ENCODE measurements around the gene CDCA5.

The CDCA5 gene

DNA sequence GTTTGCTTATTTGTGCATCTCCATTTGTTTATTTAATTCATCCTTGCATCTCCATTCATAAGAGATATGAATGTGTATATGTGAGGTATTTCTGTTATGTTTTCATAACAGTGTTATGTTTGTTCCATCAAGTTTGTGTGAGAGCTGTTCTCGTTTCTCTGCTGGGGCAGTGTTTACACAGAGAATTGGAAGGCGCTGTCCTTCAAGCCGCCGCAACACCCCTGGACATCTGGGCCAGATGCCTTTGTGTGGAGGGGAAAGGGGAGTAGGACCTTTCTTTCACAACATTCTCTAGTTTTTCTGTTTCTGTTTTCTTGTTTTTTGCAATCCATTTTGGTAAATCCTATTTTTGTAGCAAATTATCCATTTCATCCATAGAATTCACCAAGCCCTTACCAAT, 20.8 kb upstream of the CDCA5 start:
- no peak for DNase-seq

DNA sequence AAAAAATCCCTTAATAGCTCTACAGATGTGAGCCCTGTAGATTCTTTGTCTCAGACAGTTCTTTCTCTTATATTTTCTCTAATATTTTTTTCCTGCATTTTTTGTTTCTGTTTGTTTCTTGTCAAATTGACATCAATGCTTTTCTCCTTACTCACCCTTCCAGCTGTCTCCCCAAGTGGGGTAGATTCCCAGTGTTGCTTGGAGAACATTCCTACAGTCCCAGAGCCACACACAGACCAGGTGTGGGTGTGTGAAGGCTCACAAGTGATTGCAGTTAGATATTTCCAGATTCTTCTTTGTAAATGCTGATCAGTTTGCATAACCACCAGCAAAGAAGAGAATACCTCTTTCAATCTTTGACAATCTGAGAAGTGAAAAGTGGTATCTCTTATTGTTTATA, 19.6 kb upstream of the CDCA5 start:
- DNase-seq, result no peak

DNA sequence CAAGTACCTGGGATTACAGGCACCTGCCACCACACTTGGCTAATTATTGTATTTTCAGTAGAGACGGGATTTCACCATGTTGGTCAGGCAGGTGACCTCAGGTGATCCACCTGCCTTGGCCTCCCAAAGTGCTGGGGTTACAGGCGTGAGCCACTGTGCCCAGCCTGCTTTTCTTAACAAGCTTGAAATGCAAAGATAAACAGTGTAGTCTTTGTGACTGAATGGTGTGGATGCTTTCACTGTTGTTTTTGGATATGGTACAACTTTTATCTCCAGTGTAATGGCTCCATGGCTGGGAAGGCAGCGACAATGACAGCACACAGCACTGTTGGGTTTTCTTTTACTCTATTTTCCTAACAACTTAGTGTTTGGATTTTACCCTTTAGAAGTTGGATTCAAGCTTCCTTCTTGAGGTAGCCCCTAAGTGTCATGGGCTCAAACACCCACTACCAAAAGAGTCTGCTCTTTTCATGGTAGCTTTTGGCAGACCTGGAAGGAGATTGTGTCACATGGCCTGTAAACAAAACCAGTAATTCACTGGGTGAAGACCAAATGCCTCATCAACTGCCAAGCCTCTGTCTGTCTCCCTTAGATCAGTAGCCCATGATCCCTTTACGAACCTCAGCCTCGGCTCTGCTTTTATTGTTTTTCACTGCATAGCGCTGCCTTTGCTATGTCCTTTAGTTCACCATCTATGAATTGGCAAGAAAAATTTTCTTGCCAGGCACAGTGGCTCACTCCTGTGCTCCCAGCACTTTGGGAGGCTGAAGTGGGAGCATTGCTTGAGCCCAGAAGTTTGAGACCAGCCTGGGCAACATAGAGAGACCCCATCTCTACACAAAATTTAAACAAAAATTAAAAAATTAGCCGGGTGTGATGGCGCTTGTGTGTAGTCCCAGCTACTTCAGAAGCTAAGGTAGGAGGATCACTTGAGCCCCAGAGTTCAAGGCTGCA, 18.6 kb upstream of the CDCA5 start:
- DNase-seq, result no peak

DNA sequence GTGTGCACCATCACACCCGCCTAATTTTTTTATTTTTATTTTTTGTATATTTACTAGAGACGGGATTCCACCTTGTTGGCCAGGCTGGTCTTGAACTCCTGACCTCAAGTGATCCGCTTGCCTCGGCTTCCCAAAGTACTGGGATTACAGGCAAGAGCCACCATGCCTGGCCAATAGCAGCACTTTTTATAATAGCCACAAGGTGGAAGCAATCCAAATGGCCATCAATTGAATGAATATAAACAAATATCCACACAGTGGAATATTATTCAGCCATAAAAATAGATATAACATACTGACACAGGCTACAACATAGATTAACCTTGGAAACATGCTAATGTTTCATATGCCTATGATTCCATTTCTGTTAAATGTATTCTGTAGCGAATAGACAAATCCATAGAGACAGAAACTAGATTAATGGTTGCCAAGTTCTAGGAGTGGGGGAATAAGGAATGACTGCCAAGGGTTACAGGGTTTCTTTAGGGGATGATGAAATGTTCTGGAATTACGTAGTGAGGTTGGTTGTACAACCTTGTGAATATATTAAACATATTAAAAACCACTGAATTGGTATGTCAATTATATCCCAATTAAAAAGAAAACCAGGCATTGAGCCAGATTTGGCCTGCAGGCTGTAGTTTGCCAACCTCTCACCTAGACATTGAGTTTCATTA, 17.0 kb upstream of the CDCA5 start:
- no peak for DNase-seq

DNA sequence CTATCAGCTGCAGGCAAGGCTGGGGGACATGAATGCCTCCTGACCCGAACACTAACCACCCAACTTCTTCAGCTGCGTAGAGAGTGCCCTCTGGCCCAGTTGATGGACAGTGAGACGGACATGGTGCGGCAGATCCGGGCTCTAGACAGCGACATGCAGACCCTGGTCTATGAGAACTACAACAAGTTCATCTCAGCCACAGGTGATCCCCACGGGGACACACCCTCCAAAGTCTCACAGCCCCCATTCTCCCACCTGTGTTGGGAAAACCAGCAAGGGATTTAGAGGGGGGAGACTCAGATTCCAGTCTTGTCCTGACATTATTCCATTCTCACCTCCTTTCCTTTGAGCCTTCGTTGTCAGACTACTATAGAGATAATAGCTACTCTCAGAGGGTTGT, 13.1 kb upstream of the CDCA5 start:
- no peak for DNase-seq

DNA sequence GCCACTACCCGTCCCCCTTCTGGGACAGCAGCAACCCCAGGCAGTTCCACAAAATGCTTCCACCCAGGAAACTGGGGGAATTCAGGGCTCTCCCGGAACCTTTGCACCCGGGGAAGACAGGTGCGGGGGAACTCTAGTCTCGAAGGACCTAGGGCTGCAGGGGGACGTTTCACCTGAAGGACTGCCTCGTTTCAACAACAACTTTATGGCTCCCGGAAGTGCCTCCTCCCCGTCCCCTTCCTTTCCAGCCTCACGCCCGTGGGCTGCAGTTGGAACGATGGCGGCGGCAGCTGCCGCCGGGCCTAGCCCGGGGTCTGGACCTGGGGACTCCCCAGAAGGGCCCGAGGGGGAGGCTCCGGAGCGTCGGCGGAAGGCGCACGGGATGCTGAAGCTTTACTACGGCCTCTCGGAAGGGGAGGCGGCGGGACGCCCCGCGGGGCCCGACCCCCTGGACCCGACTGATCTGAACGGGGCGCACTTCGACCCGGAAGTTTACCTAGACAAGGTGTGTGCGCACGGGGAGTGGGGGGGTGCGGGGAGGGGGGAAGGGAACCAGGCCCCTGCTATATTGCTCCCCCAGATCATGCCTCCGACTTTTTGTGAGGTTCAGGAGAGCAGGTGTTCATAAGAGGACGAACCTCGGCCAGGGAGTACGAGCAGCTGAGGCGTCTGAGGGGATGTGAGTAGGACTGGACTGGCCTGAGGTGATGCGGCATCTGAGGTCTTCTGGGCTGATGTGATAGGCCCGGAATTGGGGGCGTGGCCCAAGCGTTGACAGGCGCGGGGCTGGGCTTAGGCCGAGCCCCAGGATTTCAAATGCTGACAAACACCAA, 12.3 kb upstream of the CDCA5 start, which contains the start of gene VPS51:
Gene VPS51 (plus strand): TSS at position 241 of the 833 bp plus-strand sequence. CDS start 37 bp downstream, at position 278.
- DNase-seq, result peak; percentile 87

DNA sequence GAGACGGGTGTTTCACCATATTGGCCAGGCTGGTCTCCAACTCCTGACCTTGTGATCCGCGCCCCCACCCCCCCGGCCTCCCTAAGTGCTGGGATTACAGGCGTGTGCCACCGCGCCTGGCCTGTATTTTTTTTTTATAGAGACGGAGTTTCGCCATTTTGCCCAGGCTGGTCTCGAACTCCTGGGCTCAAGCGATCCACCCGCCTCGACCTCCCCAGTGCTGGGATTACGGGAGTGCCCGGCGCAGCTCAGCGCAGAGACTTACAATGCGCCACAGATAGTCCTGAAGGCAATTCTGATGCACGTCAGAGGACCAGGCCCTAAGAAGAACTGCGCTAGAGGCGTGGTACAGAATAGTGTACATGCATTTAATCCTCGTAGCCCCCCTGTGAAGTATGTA, 11.6 kb upstream of the CDCA5 start:
- no peak for DNase-seq

DNA sequence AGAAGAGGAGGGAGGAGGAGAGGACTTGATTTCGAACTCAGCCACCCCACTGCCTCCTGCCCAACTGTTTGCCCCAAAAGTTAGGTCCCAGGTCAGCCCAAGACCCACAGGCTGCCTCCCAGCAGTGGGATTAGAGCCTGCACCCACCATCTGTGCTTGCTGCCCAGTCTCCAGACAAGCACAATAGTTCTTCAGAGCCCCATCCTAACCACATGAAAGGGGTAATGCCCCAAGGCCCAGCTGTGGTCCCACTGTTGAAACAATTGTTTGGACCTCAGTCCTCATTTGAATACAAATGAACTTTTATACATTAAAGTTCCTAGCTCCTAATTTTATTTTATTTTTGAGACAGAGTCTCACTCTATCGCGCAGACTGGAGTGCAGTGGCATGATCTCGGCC, 6.8 kb upstream of the CDCA5 start:
- DNase-seq, result no peak

DNA sequence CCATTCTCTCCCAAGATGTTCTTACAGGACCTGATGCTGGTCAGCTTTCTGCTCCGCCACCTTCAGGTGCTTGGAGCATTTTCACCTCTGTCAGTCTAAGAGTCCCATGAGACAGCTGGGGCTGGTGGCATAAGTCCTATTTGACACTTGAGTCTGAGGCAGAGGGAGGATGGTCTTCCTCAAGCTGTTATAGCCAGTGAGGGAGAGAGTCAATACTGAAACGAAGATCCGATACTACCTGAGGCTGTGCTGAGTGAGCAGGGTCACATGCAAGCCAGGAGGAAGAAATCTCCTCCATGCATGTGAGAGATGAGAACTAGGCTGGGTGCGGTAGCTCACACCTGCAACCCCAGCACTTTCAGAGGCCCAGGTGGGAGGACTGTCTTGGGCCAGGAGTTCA, 5.8 kb upstream of the CDCA5 start:
- no peak for DNase-seq

DNA sequence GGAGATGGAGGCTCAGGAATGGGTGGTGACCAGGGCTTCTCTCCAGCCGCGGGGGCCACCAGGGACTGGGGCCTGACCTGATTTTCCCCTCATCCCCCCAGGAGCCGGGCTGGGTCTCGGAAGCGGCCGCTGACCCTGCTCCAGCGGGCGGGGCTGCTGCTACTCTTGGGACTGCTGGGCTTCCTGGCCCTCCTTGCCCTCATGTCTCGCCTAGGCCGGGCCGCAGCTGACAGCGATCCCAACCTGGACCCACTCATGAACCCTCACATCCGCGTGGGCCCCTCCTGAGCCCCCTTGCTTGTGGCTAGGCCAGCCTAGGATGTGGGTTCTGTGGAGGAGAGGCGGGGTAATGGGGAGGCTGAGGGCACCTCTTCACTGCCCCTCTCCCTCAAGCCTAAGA, 4.0 kb upstream of the CDCA5 start:
- DNase-seq, result no peak

DNA sequence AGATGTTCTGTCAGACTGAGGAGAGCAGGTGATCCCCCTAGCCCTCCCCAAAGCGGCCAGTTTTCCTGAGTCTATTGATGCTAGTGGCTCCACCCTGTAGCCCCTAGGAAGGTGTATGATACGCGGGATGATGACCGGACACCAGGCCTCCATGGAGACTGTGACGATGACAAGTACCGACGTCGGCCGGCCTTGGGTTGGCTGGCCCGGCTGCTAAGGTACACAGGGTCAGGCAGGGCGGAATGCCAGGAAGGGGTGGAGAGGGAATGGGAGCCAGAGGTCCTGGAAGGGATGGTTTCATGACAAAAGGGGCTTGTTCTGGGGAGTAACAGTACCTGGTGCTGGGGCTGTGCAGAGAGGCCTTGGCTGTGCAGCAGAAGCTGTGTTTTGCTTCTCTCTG, 3.4 kb upstream of the CDCA5 start:
- DNase-seq, result no peak

DNA sequence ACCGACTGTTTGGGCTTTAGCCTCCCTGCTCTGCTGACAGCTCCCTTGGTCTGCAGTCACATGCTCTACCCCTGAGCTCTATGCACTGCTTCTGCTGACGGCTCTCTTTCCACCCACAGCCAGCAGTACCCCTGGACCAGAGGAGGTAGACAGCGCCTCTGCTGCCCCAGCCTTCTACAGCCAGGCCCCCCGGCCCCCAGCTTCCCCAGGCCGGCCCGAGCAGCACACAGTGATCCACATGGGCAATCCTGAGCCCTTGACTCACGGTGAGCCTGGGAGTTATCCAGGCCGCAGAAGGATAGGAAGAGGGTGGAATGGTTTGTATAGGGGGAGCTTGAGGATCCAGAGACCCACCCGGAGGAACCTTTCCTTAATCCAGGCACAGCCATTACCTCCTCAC, 3.0 kb upstream of the CDCA5 start:
- DNase-seq, result no peak

DNA sequence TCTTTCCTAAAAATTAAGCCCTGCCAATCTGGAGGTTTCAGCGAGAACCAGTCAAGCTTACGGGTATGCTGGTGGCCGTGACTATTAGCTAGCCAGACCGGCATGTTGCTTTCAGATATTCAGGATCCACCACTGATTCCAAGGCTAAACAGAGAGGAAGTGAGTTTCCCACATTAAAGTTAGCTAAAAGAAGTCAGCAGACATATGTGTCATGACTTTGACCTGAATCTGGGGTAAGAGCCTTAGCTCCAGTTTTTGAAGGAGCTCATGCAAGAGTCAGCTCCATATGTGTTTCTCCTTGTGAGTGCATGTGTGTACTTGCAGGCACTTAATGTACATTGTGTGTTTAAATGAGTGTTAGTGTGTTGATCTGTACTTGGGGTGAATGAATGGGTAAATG, 1.6 kb upstream of the CDCA5 start:
- no peak for DNase-seq

DNA sequence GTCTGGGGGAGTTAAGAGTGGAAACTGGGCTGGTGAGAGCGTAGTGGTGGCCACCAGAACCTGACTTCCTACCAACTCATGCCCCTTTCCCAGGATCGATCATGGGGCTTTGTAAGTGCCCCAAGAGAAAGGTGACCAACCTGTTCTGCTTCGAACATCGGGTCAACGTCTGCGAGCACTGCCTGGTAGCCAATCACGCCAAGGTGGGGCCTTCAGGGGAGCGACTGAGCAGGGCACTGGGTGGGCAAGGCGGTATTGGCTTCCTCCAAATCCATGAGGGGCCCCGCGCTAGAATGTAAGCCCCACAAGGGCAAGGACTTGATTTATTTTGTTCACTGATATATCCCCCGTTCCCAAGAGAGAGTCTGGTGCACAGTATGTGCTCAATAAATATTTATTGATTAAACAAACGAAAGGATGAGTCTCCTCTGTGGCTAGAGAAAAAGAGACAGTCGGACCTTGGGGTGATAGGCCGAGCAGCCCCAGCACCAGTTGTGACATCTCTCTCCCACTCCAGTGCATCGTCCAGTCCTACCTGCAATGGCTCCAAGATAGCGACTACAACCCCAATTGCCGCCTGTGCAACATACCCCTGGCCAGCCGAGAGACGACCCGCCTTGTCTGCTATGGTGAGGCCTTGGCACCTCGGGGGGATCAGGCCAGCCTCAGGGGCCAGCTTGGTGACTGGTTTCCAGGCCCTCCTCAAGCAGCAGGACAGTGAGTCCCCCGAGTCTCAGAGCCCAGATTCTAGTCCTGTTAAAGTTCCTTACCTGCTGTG, 947 bp upstream of the CDCA5 start:
- no peak for DNase-seq

DNA sequence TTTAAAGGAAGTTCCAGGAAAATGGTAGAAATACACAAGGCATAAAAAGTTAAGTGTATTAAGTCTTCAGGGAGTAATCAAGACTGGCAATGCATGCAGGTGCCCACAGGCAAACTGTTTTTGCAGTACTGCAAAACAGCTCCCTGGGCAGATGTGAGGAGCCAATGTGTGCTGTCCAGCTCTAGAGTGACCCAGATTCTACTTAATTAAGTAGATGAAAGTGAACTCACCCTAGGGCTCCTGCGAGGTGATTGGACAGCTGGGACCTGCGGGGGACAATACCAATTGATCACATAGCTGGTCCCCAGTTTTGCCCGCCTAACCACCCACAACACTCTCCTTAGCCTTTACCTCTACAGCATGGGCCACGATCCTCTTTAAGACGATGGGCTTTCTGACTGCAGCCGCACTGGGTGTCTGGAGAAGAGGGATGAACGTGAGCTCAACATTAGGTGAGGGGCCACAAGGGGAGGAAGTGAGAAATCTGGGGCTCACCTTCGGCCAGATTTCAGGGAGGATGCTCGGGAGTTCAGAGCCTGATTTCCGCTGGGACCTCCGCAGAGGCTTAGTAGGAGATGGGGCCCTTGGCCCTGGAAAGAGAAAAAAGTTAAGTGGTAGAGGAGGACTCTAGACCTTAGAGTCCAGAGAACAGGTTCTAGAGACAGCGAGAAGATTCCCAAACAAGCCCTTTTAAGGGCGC, 556 bp downstream of the CDCA5 start:
- DNase-seq, result no peak

DNA sequence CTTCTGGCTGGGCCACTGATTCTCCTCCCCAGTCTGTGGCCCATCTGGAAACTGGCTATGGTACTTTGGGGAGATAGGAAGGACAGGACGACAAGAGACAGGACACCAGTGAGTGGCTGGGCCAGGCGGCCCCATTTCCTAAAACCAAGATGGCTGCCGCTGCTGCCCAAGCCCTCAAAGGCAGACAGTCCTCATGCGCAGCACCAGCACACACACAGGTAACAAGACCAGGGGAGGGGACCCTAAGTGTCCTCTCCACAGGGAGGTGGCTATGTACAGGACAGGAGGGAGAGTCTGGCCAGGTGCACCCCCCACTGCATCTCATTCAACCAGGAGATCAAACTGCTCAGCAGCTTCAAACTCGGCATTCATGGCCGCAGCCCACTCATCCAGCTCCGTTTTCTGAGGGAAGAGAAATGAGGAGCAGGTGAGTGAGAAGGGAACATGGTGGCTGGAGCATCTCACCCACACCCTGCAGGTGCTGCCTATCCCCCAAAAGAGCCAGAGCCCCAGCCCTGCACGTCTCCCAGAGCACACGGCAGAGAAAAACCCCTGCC, 5.0 kb downstream of the CDCA5 start:
- no peak for DNase-seq

DNA sequence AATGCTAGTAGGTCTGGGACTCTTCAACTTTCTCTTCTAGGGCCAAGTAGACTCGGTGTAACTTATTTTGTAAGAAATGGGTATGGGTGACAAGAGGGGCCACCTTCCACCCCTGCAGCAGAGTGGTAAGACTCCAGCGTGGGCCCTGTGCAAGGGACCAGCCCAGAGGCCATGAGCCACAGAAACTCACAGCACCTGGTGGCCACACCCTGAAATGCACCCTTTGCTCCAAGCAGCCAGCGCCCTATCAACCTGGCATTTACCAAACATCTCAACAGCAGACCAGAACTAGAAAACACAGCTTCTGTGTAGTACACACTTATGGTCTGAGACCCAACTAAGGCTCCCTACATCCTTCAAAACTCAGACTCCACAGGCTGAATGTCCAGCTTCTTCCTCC, 5.7 kb downstream of the CDCA5 start:
- DNase-seq, result peak; percentile 27

DNA sequence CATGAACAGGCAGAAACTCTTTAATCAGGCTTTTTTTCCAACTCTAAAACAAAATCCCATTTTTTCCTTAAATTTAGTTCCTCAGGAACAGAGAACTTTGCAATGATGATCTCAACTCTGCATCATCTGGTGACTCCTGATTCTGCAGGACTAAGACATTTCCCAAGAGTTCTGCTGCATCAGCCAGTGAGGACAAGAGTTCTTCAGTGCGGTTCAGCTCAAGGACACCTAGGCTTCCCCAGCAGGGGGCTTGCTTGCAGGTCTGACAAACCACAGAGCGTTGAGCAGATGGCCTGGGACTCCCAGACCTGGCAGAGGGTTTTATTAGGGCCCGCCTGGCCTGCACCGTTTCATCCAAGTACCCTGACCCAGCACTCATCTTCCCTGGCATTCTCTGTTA, 6.4 kb downstream of the CDCA5 start:
- peak; percentile 17 for DNase-seq

DNA sequence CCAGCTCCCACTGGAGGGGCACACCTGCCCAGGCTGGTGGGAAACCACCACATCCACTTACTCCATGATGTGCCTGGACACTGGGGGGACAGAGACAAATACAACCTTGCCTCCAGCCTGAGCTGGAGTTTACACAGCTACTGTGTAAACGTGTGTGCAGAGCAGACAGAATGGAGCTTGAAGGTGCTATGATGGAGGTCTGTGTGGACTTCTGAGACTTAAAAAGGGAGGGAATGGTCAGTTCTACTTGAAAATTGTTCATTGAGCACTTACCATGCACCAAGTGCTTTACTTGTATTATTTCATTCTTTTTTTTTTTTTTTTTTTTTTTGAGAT, 11.2 kb downstream of the CDCA5 start:
- no peak for DNase-seq

DNA sequence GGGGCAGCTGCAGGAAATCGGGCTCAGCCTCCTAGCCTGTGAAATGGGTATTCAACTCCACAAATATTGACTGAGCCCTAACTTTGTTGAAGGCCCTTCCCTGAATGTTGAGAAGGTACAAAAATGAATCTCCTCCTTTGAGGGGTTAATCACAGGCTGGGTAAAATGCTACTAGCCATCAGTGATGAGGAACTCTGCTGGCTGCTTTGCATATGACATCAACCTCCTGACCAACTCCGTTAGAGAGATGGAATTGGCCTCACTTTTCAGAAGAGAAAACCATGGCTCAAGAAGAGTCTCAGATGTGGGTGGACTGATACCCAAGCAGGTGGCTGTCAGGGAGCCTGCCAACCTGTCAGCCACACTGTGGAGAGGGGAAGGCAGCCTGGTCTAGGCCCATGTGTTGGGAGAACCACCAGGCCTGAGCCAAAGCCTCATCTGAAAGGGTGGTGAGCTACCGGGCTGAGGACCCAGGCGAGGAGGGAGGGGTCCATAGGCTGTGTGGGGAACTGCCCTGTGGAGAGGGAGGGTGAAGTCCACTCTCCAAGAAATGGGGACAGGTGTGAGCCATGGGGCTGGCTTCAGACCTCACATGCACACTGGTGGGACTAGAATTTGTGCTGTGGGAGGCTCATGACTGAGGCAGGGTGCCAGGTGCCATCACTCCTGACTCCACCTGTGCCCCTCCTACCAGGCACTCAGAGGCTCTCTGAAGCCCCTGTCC, 11.8 kb downstream of the CDCA5 start:
- DNase-seq, result no peak

DNA sequence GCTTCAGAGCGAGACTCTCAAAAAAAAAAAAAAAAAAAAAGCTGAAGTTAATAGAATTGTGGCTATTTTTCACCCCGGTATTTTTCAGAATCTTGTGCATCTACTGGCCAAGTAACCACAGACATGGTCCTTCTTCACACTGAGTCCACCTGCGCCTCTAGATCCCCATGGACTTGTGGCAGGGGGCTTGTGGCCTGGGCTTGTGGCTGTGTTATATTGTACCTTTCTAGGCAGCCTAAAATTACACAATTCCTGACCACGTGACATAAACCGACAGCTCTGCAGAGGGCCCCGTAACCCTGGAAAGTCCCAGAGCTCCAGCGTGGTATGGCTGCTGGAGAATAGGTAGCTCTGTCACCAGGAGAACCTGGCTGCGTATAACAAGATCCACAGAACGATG, 14.6 kb downstream of the CDCA5 start:
- DNase-seq, result no peak
